ENCODE data around the gene ITGA7.
A peak's percentile ranks its signal among the peaks of the same experiment; 100 is the strongest.
"Not testable (repeated sequence)": the region's sequence is repeated elsewhere in the genome, so short reads cannot be mapped to it uniquely, and the experiment has no call there.

ITGA7 gene

GRCh38 chr12:55676707-55677106, 31.0 kb downstream of the ITGA7 start:
- DNase-seq, result peak; percentile 76 to 80

- DNase-seq, result no peak
Measured at GRCh38 chr12:55675666-55676065, 32.0 kb downstream of the ITGA7 start.

- peak; percentile 36 to 38 for DNase-seq
Measured at GRCh38 chr12:55673638-55674037, 34.1 kb downstream of the ITGA7 start.

- no peak for DNase-seq
Measured at GRCh38 chr12:55671746-55672145, 36.0 kb downstream of the ITGA7 start.

GRCh38 chr12:55670276-55670675, 37.4 kb downstream of the ITGA7 start:
- no peak for DNase-seq

GRCh38 chr12:55666508-55666907, 41.2 kb downstream of the ITGA7 start:
- no peak for DNase-seq

- no peak for DNase-seq
Measured at GRCh38 chr12:55664826-55665225, 42.9 kb downstream of the ITGA7 start.

- DNase-seq, result no peak
Measured at GRCh38 chr12:55663391-55663790, 44.3 kb downstream of the ITGA7 start.

- peak; percentile 39 to 43 for DNase-seq
Measured at GRCh38 chr12:55659486-55660385, 48.0 kb downstream of the ITGA7 start.

- no peak for DNase-seq
Measured at GRCh38 chr12:55658635-55659391, 48.9 kb downstream of the ITGA7 start.

GRCh38 chr12:55658212-55658611, 49.5 kb downstream of the ITGA7 start:
- DNase-seq, result no peak

GRCh38 chr12:55657212-55657611, 50.5 kb downstream of the ITGA7 start:
- DNase-seq, result no peak

- DNase-seq, result no peak
Measured at GRCh38 chr12:55654511-55655214, 53.0 kb downstream of the ITGA7 start.

- DNase-seq, result no peak
Measured at GRCh38 chr12:55653031-55653430, 54.7 kb downstream of the ITGA7 start.

- no peak for DNase-seq
Measured at GRCh38 chr12:55652352-55652751, 55.4 kb downstream of the ITGA7 start.

GRCh38 chr12:55651299-55651683, 56.4 kb downstream of the ITGA7 start:
- DNase-seq, result no peak

- DNase-seq, result not testable (repeated sequence)
Measured at GRCh38 chr12:55650620-55651298, 56.9 kb downstream of the ITGA7 start.

GRCh38 chr12:55647027-55647426, 60.7 kb downstream of the ITGA7 start:
- no peak for DNase-seq

- no peak for DNase-seq
Measured at GRCh38 chr12:55644591-55644990, 63.1 kb downstream of the ITGA7 start.

- peak in 1 of 2 experiments; percentile 22 for DNase-seq
Measured at GRCh38 chr12:55642669-55643068, 65.0 kb downstream of the ITGA7 start.

GRCh38 chr12:55642267-55642666, 65.4 kb downstream of the ITGA7 start:
- peak; percentile 98 for DNase-seq

GRCh38 chr12:55641595-55641994, 66.1 kb downstream of the ITGA7 start:
- no peak for DNase-seq

GRCh38 chr12:55637467-55637866, 70.2 kb downstream of the ITGA7 start:
- no peak for DNase-seq
